NK-92 treated with Interleukin-12 subunit alpha and Interleukin-12 subunit beta, amount 100 ng/mL, for 24 hours (cell line): ENCODE data around the gene EEF1AKMT2.
"Not testable (repeated sequence)": the region's sequence is repeated elsewhere in the genome, so short reads cannot be mapped to it uniquely, and the experiment has no call there.

Experiments
- DNase-seq: peaks from one replicate; lab custom pipeline; 2025; lab: John Stamatoyannopoulos, UW

The EEF1AKMT2 gene

DNA sequence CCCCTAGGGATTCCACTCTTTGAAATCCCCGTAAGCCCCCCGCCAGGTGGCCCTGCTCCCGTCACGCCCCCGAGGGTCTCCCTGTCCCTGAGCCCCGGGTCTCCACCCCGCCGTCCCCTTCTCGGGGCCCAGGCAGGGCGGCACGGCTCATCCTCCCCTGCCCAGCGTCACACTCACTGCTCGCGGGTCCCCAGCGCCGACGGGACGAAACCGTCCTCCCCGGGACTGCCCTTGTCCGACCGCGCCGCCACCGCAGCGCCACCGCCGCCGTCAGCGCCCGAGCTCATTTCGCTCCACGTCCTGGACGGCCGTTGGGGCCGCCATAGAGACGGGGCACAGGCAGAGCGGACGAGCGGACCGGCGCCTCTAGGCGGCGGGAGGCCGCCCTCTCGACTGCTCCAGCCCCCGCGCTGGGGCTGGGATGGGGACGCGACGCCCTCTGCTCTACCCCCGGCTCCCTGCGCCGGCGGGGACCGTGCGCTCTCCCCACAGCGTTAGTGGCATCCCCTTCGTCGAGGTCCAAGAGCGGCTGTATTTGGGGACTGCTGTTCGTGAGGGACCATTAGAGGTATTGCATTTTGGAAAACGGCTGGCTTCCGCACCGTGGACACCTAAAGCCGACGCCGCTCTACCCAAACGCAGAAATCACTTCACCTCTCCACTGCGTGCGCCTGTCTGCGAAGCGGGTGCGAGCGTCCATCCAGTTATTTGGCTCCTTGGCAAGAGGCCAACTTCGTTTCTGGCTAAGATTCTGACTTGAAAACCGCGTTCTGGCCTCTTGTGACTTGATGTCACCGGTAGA, at the start of gene EEF1AKMT2:
Gene EEF1AKMT2, minus strand, starts transcription at position 341 of the 802 bp plus-strand sequence. Its CDS starts 54 bp downstream, at position 287.
- DNase-seq, result peak; percentile 60

DNA sequence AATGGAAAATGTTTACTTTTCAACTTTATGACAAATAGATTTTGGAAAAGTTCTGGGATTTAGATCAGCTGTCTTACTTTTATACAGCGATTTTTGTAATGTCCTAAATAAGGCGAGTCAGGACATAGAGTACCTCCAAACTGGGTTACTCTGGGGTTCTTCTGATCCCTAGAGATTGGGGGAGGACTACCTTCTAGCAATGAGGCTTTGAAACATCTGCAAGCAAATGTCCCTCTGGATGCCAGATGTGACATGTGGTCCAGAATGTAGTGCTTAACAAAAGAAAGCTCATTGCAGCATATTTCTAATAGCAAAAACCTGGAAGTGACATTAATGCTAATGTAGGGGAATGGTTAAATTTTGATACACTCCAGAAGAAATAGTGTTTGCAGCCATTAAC, 46.0 kb upstream of the EEF1AKMT2 start:
- no peak for DNase-seq

GRCh38 chr10:124831116-124831515, 39.4 kb upstream of the EEF1AKMT2 start:
- no peak for DNase-seq

- no peak for DNase-seq
These were observed 38.8 kb upstream of the EEF1AKMT2 start for GRCh38 chr10:124830445-124830844.

DNA sequence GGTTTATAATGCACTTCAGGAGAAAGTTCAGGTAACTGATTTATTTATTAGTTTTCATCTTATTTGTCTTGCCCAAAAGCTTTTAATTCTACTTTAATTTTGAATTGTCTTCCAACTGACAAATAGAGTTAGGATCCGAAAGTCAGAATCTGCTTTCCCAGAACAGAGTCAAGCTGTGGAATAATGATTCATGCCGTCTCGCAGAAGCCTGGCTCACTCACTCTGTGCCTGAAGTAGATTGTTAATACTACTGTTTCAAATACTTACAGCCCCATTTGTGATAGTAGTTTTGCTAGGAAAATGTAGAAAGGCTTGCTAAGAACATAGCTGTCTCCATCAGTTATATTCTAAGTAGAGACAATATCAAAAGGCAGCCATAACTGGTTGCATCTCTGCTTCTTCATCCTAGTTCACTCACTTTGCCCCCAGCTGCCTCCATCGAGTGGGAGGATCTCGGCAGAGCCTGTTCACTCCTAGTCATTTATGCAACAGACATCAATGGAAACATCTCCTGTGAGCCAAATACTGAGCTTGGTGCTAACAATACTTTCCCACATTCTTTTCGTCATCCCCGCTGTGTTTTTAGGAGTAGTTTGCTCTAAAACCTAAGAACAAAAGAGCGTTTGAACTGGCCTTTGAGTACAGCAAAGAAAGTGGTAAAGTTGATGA, 37.9 kb upstream of the EEF1AKMT2 start:
- no peak for DNase-seq

GRCh38 chr10:124827474-124827873, 35.8 kb upstream of the EEF1AKMT2 start:
- DNase-seq, result no peak

GRCh38 chr10:124826262-124826661, 34.6 kb upstream of the EEF1AKMT2 start:
- no peak for DNase-seq

- DNase-seq, result no peak
These were observed 34.0 kb upstream of the EEF1AKMT2 start for GRCh38 chr10:124825702-124826101.

- DNase-seq, result not testable (repeated sequence)
These were observed 33.2 kb upstream of the EEF1AKMT2 start for GRCh38 chr10:124824932-124825331.

DNA sequence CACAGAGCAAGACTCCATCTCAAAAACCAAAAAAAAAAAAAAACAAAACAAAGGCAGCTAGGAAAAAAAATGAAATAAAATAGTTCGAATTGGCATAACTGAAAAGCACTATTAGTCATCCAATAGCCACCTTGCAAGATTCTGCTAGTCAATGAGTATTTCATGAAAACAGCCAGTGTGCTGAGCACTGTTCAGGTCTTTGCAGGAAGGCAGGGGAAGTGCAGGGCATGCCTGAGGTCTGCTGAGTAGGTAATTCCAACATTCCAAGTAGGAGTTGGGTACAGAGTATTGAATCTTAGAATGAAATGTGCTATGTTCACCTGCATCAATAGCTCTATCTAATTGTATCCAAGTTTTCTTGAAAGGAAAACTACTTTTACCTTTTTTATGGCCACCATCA, 32.8 kb upstream of the EEF1AKMT2 start:
- no peak for DNase-seq

DNA sequence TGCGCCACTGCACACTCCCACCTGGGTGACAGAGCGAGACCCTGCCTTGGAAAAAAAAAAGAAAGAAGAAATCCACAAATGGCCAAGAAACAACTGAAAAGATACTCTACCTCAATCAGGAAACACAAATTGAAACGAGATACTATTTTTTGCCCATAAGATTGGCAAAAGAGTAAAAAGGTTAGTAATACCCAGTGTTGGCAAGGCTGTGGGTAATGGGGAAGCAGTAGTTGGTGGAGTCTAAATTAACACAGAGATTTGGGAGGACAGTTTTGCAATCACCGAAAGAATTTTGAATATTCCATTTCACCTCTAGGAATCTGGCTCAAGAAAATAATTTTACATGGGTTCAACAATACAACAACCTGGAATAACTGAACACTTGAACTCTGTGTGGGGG, 29.8 kb upstream of the EEF1AKMT2 start:
- no peak for DNase-seq

- DNase-seq, result no peak
These were observed 28.4 kb upstream of the EEF1AKMT2 start for GRCh38 chr10:124820121-124820520.

DNA sequence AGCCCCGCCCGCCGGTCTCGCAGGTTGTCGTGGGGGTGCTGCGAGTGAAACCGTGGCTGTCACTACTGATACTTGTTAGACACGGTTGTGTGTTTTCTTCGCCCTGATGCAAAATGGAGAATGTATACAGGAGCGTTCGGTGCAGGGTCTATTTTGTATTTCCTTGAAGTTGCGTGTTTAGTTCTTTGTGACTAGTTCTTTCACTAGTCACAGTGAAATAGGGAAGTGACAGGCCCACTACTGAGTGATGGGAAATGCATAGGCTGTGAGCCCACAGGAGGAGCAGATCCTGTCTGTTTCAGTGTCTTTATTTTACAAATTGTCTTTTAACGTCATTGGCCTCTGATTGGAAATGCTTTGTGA, 10.6 kb upstream of the EEF1AKMT2 start:
- DNase-seq, result no peak

- no peak for DNase-seq
These were observed 7.5 kb upstream of the EEF1AKMT2 start for GRCh38 chr10:124799211-124799610.

GRCh38 chr10:124798781-124799180, 7.1 kb upstream of the EEF1AKMT2 start:
- DNase-seq, result no peak

DNA sequence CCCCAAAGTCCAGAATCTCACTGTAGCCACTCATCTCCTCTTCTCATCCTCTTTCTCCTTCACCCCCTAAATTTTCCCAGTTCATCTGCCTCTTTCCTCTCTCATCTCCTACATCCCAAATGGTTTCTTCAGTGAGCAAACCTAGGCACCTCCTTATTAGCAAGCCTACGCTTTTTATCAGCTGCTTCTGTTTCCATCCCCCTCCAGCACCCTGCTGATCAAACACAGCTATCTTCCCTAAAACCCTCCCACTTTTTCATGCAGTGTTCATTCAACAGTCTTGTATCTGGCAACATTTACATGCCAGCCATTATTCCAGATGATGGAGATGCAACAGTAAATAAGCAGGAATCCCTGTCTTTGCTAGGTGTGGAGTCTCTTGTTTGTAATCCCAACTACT, 6.7 kb upstream of the EEF1AKMT2 start:
- no peak for DNase-seq

DNA sequence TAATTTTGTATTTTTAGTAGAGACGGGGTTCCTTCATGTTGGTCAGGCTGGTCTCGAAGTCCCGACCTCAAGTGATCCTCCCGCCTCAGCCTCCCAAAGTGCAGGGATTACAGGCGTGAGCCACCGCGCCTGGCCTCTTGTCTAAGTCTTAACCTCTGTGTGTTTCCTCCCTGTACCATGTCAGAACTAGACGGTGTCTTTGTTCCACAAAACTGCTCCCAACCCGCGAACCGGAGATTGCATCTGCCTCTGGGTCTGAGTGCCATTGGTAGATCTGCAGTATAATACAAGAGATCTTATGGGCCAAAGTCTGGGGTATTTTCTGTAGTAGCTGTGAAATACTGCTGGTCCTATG, 1.3 kb upstream of the EEF1AKMT2 start:
- no peak for DNase-seq

DNA sequence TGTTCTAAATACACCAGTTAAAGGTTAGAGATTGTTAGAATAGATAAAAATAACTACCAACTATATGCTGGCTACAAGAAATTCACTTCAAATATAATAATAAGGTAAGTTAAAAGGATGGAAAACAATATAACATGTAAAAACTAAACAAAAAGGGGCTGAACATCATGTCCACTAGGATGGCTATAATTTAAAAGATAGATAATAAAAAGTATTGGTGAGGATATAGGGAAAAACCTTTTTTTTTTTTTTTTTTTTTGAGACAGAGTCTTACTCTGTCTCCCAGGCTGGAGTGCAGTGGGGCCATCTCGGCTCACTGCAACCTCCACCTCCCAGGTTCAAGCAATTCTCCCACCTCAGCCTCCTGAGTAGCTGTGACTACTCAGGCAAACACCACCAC, 8.8 kb downstream of the EEF1AKMT2 start:
- not testable (repeated sequence) for DNase-seq

DNA sequence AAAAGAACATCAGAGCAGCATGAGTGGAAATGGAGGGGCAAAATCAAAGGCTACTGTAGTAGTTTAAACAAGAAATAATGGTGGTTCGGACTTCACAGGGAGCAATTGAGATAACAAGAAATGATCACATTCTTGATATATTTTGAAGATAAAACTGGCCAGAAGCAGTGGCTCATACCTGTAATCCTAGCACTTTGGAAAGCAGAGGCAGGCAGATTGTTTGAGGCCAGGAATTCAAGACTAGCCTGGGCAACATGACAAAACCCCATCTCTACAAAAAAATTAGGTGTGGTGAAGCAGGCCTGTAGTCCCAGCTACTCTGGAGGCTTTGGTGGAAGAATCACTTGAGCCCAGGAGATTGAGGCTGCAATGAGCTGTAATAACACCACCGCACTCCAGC, 22.9 kb downstream of the EEF1AKMT2 start:
- DNase-seq, result no peak

DNA sequence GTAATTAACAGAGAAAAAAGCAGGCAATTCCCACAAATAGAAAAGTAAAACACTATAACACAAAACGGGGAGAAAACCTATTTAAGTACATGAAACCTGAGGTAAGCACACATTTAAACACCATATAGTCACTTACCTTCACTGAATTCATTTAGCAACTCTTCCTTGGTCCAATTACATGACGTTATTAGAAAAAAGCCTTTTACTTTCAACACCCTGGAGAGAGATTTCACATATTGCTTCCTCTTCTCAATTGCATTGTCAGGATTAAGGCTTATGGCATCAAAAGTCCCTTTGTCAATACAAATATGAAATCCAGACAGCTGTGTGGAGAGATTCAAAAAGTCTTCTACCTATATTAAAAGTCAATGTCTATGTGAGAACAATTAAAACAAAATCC, 26.4 kb downstream of the EEF1AKMT2 start:
- DNase-seq, result no peak

GRCh38 chr10:124763267-124763666, 28.4 kb downstream of the EEF1AKMT2 start:
- DNase-seq, result no peak

- DNase-seq, result no peak
These were observed 29.4 kb downstream of the EEF1AKMT2 start for GRCh38 chr10:124762281-124762680.

DNA sequence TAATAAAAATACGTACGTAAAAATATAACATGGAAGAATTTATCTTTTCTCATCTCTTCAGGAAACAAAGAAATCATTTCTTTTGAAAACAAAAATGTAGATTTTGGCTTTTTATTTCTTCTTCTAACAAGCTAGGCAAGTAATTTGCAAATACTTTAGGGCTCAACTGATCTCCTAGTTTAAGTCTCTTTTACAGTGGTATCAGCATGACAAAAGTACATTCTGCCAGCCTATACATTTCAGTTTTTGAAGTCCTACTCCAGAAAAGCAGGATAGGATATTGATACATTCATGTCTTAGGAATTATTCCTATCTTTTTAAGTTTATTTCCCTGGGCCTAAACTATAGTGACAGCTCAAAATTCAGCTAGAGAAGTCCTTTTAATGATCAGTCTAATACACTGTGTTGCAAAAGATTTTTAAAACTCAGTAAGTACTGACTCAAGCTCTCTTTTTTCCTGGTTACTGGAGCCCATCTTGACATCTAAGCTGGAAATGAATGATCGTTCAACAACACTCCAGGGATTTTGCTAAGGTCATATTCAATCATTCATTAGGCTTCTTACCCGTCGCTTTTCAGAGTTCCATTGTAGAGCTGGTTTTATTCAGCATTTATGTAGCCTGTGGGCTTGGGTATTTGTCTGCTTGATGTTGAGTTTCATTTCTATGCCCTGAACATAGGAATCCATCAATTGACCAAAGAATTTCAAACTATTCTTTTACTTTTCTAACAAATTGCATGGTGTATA, 35.4 kb downstream of the EEF1AKMT2 start:
- no peak for DNase-seq
